ENCODE data around the gene SLC35F1.

The SLC35F1 gene

GRCh38 chr6:118122801-118123200 is 215.7 kb downstream of the SLC35F1 start:
- no peak for DNase-seq (ENCODE audit: low spot score)

- no peak for DNase-seq (ENCODE audit: low spot score)
These were observed 216.5 kb downstream of the SLC35F1 start for GRCh38 chr6:118123503-118124037.

- no peak for DNase-seq (ENCODE audit: low spot score)
These were observed 217.8 kb downstream of the SLC35F1 start for GRCh38 chr6:118124851-118125250.

GRCh38 chr6:118128755-118129154 is 221.7 kb downstream of the SLC35F1 start:
- no peak for DNase-seq (ENCODE audit: low spot score)

GRCh38 chr6:118134206-118134605 is 227.1 kb downstream of the SLC35F1 start:
- DNase-seq (ENCODE audit: low spot score) = no peak

- no peak for DNase-seq (ENCODE audit: low spot score)
These were observed 227.7 kb downstream of the SLC35F1 start for GRCh38 chr6:118134736-118135135.

- DNase-seq (ENCODE audit: low spot score) = no peak
These were observed 228.3 kb downstream of the SLC35F1 start for GRCh38 chr6:118135371-118135770.

GRCh38 chr6:118141211-118141610 is 234.1 kb downstream of the SLC35F1 start:
- no peak for DNase-seq (ENCODE audit: low spot score)

GRCh38 chr6:118146584-118146983 is 239.5 kb downstream of the SLC35F1 start:
- no peak for DNase-seq (ENCODE audit: low spot score)

- DNase-seq (ENCODE audit: low spot score) = no peak
These were observed 240.4 kb downstream of the SLC35F1 start for GRCh38 chr6:118147511-118147910.

GRCh38 chr6:118148561-118148960 is 241.5 kb downstream of the SLC35F1 start:
- no peak for DNase-seq (ENCODE audit: low spot score)

- DNase-seq (ENCODE audit: low spot score) = no peak
These were observed 245.5 kb downstream of the SLC35F1 start for GRCh38 chr6:118152524-118152923.

- no peak for DNase-seq (ENCODE audit: low spot score)
These were observed 254.3 kb downstream of the SLC35F1 start for GRCh38 chr6:118161343-118161742.

GRCh38 chr6:118163542-118163941 is 256.5 kb downstream of the SLC35F1 start:
- no peak for DNase-seq (ENCODE audit: low spot score)

GRCh38 chr6:118165500-118165899 is 258.4 kb downstream of the SLC35F1 start:
- DNase-seq (ENCODE audit: low spot score) = no peak

GRCh38 chr6:118168421-118168820 is 261.4 kb downstream of the SLC35F1 start:
- DNase-seq (ENCODE audit: low spot score) = no peak

- DNase-seq (ENCODE audit: low spot score) = no peak
These were observed 264.8 kb downstream of the SLC35F1 start for GRCh38 chr6:118171852-118172251.

GRCh38 chr6:118174071-118174470 is 267.0 kb downstream of the SLC35F1 start:
- DNase-seq (ENCODE audit: low spot score) = no peak

- no peak for DNase-seq (ENCODE audit: low spot score)
These were observed 270.7 kb downstream of the SLC35F1 start for GRCh38 chr6:118177720-118178119.

GRCh38 chr6:118179048-118179447 is 272.0 kb downstream of the SLC35F1 start:
- no peak for DNase-seq (ENCODE audit: low spot score)

GRCh38 chr6:118186672-118187567 is 279.9 kb downstream of the SLC35F1 start:
- no peak for DNase-seq (ENCODE audit: low spot score)

GRCh38 chr6:118187568-118188164 is 280.6 kb downstream of the SLC35F1 start:
- no peak for DNase-seq (ENCODE audit: low spot score)

- DNase-seq (ENCODE audit: low spot score) = no peak
These were observed 281.5 kb downstream of the SLC35F1 start for GRCh38 chr6:118188561-118188960.

Measured in HuH-7 (cell line).